ENCODE results near the gene TMEM270.
"Not testable (repeated sequence)": the region's sequence is repeated elsewhere in the genome, so short reads cannot be mapped to it uniquely, and the experiment has no call there.

Gene TMEM270

DNA sequence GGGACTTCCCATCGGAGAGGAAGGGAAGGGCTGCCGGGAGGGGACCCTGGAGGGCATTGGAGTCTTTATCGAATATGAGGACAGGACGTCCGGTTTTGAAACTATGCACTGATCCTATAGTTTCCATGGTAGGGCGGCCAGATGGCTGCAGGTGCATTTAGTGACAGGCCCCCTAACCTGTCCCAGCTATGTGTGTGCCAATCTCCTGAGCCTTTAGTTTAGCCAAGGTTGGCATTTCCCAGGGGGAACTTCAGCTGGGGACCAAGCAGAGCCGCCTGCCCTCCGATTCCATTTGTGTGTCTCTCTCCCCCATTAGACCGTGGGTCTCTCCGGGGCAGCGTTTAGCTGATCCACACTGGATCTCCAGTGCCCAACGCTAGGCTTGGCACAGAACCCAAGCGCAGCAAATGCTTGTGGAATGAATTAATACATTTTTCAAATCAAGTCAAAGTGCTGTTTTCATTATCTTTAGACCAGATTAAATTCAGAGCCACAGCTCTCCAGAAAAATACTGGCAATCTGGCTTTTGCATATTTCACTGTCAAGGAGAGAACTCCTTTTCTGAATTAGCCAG, 19.9 kb downstream of the TMEM270 start:
- H3K36me3 ChIP-seq (ENCODE audit: control insufficient read depth, insufficient read depth, low read length) = no peaks in the 10 kb centered on the region
- H3K4me3 ChIP-seq (ENCODE audit: low read depth, low read length) = no peak overlapping the region
- H3K27me3 ChIP-seq (ENCODE audit: control insufficient read depth, insufficient read depth, low read length) = no peaks in the 10 kb centered on the region
- no peak overlapping the region for H3K9ac ChIP-seq (ENCODE audit: low read depth, low read length)
- H3K27ac ChIP-seq (ENCODE audit: low read depth, low read length) = no peak overlapping the region
- H3K9me3 ChIP-seq (ENCODE audit: control insufficient read depth, insufficient read depth, low read length) = no peaks in the 10 kb centered on the region
- H3K4me1 ChIP-seq (ENCODE audit: control insufficient read depth, insufficient read depth, low read length) = no peaks in the 10 kb centered on the region

DNA sequence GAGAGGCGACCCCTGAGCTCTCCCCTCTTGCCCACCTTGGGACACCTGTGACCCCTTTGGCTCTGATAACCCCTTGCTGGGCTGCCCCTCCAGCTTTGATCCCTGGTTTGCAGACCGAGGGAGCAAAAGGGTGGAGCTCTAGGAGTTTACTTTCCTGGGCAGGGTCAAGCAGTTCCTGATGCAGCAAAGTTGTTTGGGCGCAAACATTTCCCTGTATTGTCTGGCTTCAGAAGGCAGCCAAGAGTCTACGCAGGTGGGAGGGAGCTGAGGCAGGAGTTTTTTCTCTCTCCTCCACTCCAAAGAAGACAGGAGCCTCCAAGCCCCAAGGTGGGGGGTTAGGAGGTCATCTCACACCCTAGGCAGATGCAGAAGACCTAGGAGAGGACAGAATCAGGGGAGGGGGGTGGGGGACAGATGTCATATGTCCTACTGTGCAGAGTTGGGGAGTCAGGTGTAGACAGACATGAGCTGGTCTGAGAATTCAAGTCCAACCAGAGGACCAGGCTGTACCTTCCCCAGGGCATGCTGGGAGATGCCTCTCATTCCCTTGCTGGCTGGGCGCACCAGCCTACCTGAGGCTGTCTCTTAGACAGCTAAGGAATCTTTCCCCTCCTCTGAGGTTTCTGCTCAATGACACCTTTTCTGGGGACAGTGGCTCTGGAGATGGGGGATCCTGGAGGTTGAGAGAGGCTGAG, 20.5 kb downstream of the TMEM270 start:
- Histone ChIP-seq H3K27ac (ENCODE audit: low read depth, low read length) (no peak overlapping the region), H3K4me1 (ENCODE audit: control insufficient read depth, insufficient read depth, low read length) (no peaks in the 10 kb centered on the region), H3K27me3 (ENCODE audit: control insufficient read depth, insufficient read depth, low read length) (no peaks in the 10 kb centered on the region), H3K9me3 (ENCODE audit: control insufficient read depth, insufficient read depth, low read length) (no peaks in the 10 kb centered on the region), H3K4me3 (ENCODE audit: low read depth, low read length) (no peak overlapping the region), H3K9ac (ENCODE audit: low read depth, low read length) (no peak overlapping the region), H3K36me3 (ENCODE audit: control insufficient read depth, insufficient read depth, low read length) (no peaks in the 10 kb centered on the region)

GRCh38 chr7:73882047-73882402, 21.1 kb downstream of the TMEM270 start:
- Histone ChIP-seq H3K27ac (ENCODE audit: low read depth, low read length) (no peak overlapping the region), H3K9me3 (ENCODE audit: control insufficient read depth, insufficient read depth, low read length) (no peaks in the 10 kb centered on the region), H3K4me1 (ENCODE audit: control insufficient read depth, insufficient read depth, low read length) (no peaks in the 10 kb centered on the region), H3K36me3 (ENCODE audit: control insufficient read depth, insufficient read depth, low read length) (no peaks in the 10 kb centered on the region), H3K9ac (ENCODE audit: low read depth, low read length) (no peak overlapping the region), H3K27me3 (ENCODE audit: control insufficient read depth, insufficient read depth, low read length) (no peaks in the 10 kb centered on the region), H3K4me3 (ENCODE audit: low read depth, low read length) (no peak overlapping the region)

DNA sequence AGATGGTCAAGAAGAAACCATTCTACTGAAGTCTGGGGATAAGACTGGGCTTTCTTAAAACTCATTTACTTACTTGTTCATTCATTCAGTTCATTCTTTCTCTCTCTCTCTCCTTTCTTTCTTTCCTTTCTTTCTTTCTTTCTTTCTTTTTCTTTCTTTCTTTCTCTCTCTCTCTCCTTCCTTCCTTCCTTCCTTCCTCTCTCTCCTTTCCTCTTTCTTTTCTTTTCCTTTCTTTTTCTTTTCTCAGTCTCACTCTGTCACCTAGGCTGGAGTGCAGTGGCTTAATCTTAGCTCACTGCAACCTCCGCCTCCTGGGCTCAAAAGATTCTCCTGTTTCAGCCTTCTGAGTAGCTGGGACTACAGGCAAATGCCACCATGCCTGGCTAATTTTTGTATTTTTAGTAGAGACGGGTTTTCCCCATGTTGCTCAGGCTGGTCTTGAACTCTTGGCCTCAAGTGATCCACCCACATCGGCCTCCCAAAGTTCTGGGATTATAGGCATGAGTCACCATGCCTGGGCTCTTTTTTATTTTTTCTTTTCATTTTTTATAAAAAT, 24.0 kb downstream of the TMEM270 start:
- not testable (repeated sequence) for H3K4me3 ChIP-seq (ENCODE audit: low read depth, low read length); H3K4me1 ChIP-seq (ENCODE audit: control insufficient read depth, insufficient read depth, low read length); H3K27me3 ChIP-seq (ENCODE audit: control insufficient read depth, insufficient read depth, low read length); H3K9ac ChIP-seq (ENCODE audit: low read depth, low read length); H3K36me3 ChIP-seq (ENCODE audit: control insufficient read depth, insufficient read depth, low read length); H3K27ac ChIP-seq (ENCODE audit: low read depth, low read length); H3K9me3 ChIP-seq (ENCODE audit: control insufficient read depth, insufficient read depth, low read length)

- no peaks in the 10 kb centered on the region for H3K4me1 ChIP-seq (ENCODE audit: control insufficient read depth, insufficient read depth, low read length)
- H3K36me3 ChIP-seq (ENCODE audit: control insufficient read depth, insufficient read depth, low read length) = no peaks in the 10 kb centered on the region
- H3K27me3 ChIP-seq (ENCODE audit: control insufficient read depth, insufficient read depth, low read length) = no peaks in the 10 kb centered on the region
- no peaks in the 10 kb centered on the region for H3K9me3 ChIP-seq (ENCODE audit: control insufficient read depth, insufficient read depth, low read length)
- H3K4me3 ChIP-seq (ENCODE audit: low read depth, low read length) = no peak overlapping the region
- H3K27ac ChIP-seq (ENCODE audit: low read depth, low read length) = no peak overlapping the region
- H3K9ac ChIP-seq (ENCODE audit: low read depth, low read length) = no peak overlapping the region
Measured at GRCh38 chr7:73885433-73885974, 24.5 kb downstream of the TMEM270 start.

DNA sequence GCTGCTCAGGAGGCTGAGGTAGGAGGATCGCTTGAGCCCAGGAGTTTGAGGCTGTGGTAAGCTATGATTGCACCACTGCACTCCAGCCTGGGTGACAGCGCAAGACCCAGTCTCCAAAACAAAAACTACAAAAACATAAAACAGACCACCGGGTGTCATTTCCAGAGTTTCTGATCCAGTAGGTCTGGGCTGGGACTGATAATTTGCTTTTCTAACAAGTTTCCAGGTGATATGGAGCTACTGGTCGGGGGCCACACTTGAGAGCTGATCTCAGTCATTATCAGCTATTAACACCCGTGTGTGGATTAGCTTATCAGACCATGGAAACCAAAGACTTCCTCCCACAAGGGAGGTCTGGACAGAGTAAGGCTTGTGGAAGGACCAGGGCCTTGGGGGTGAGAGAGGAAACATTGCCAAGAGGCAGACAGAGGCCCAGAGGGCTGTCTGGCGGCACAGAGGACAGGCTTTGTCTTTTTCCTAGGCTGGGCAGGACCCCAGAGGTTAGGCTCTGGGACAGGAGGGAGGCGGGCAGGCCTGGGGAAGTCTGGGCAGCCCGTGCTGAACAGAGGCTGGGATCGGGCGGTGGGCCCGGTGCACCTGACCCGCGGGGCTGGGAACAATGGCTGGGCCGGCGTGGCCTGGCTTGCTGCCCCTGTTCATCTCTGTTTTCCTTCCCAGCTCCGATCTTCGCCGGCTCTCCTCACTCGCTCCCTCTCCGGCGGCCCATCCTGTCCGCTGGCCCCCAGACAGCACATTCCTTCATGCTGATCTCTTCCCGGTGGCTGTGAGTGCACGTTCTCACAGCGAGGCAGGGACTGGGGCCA, 25.2 kb downstream of the TMEM270 start:
- H3K27me3 ChIP-seq (ENCODE audit: control insufficient read depth, insufficient read depth, low read length) = no peaks in the 10 kb centered on the region
- H3K4me3 ChIP-seq (ENCODE audit: low read depth, low read length) = no peak overlapping the region
- no peaks in the 10 kb centered on the region for H3K4me1 ChIP-seq (ENCODE audit: control insufficient read depth, insufficient read depth, low read length)
- H3K9me3 ChIP-seq (ENCODE audit: control insufficient read depth, insufficient read depth, low read length) = no peaks in the 10 kb centered on the region
- H3K9ac ChIP-seq (ENCODE audit: low read depth, low read length) = no peak overlapping the region
- H3K36me3 ChIP-seq (ENCODE audit: control insufficient read depth, insufficient read depth, low read length) = no peaks in the 10 kb centered on the region
- H3K27ac ChIP-seq (ENCODE audit: low read depth, low read length) = no peak overlapping the region

DNA sequence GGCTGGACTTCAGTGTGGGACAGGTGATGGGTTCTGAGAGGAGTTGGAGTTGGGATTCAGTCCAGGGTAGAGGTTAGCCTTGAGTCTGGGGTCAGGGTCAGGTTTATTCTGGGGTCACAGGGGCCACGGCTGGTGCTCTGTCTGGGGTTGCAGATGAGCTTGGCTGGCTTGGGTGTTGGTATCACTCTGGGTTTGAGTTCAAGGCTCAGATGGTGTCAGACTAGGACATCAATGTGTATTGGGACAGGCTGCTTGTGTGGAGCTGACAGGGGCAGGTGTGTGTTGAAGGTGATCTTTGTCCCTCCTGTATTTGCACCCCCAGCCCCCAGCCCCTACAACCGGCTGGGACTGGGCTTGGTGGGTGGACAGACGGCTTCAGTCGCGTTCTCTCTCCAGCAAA, 26.8 kb downstream of the TMEM270 start:
- no peak overlapping the region for H3K27ac ChIP-seq (ENCODE audit: low read depth, low read length)
- H3K36me3 ChIP-seq (ENCODE audit: control insufficient read depth, insufficient read depth, low read length) = no peaks in the 10 kb centered on the region
- H3K4me3 ChIP-seq (ENCODE audit: low read depth, low read length) = no peak overlapping the region
- no peaks in the 10 kb centered on the region for H3K27me3 ChIP-seq (ENCODE audit: control insufficient read depth, insufficient read depth, low read length)
- no peaks in the 10 kb centered on the region for H3K9me3 ChIP-seq (ENCODE audit: control insufficient read depth, insufficient read depth, low read length)
- no peak overlapping the region for H3K9ac ChIP-seq (ENCODE audit: low read depth, low read length)
- H3K4me1 ChIP-seq (ENCODE audit: control insufficient read depth, insufficient read depth, low read length) = no peaks in the 10 kb centered on the region

GRCh38 chr7:73888959-73889358, 28.0 kb downstream of the TMEM270 start:
- Histone ChIP-seq H3K36me3 (ENCODE audit: control insufficient read depth, insufficient read depth, low read length) (no peaks in the 10 kb centered on the region), H3K27me3 (ENCODE audit: control insufficient read depth, insufficient read depth, low read length) (no peaks in the 10 kb centered on the region), H3K4me3 (ENCODE audit: low read depth, low read length) (no peak overlapping the region), H3K9ac (ENCODE audit: low read depth, low read length) (no peak overlapping the region), H3K9me3 (ENCODE audit: control insufficient read depth, insufficient read depth, low read length) (no peaks in the 10 kb centered on the region), H3K4me1 (ENCODE audit: control insufficient read depth, insufficient read depth, low read length) (no peaks in the 10 kb centered on the region), H3K27ac (ENCODE audit: low read depth, low read length) (no peak overlapping the region)

DNA sequence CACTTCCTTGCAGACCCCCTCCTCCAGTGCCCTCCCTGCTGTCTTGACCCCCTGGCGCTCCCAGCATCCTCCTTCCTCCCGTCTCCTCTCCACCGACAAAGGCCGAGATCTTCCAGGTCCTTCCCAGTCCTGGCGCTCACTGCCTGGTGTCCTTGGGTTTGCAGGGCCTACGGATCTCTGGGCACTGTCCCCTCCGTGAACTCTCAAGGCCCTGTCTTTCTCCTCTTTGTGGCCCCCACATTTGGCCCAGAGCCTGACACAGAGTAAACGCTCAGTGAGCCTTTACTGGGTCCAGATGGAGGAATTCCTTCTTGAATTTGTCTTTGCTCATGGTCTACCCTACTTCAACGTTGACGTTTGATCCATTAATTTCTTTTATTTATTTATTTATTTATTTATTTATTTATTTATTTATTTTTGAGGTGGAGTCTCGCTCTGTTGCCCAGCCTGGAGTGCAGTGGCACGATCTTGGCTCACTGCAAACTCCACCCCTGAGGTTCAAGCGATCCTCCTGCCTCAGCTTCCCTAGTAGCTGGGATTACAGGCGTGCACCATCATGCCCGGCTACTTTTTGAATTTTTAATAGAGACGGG, 29.7 kb downstream of the TMEM270 start:
- Histone ChIP-seq H3K27me3 (ENCODE audit: control insufficient read depth, insufficient read depth, low read length) (no peaks in the 10 kb centered on the region), H3K9ac (ENCODE audit: low read depth, low read length) (no peak overlapping the region), H3K9me3 (ENCODE audit: control insufficient read depth, insufficient read depth, low read length) (0 out of 2 replicates have a peak, but pooled peaks cover 1% of the 10 kb centered on the region), H3K27ac (ENCODE audit: low read depth, low read length) (no peak overlapping the region), H3K4me3 (ENCODE audit: low read depth, low read length) (no peak overlapping the region), H3K4me1 (ENCODE audit: control insufficient read depth, insufficient read depth, low read length) (no peaks in the 10 kb centered on the region), H3K36me3 (ENCODE audit: control insufficient read depth, insufficient read depth, low read length) (no peaks in the 10 kb centered on the region)

DNA sequence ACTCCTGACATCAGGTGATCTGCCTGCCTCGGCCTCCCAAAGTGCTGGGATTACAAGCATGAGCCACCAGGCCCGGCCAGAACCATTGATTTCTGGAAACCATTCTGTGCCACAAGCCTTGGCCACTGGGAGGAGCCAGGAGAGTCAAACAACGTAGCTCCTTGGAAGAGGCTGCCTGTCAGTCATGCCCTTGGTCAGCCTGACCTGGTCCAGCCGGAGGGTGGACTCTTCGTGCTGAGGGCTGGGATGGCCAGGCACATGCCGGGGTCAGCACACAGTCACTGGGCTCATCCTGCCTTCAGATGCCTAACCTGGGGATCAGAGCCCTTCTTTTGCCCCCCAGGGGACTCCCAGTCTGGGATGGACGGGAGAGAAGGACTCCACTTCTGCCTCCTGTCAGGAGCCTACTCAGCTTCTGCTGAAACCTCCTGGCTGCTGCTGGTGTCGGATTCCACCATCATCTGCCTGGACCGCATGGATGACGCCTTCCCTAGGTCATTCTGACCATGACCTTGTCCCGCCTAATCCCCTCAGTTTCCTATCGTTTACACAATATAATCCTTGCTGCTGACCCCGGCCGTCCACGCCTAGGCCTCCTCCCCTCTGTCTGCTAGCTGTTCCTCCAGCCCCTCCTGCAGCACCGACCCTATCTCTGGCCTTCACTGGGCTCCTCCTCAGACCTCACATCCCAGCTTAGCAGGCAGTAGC, 30.4 kb downstream of the TMEM270 start:
- Histone ChIP-seq H3K4me1 (ENCODE audit: control insufficient read depth, insufficient read depth, low read length) (no peaks in the 10 kb centered on the region), H3K9me3 (ENCODE audit: control insufficient read depth, insufficient read depth, low read length) (0 out of 2 replicates have a peak, but pooled peaks cover 5% of the 10 kb centered on the region), H3K9ac (ENCODE audit: low read depth, low read length) (no peak overlapping the region), H3K36me3 (ENCODE audit: control insufficient read depth, insufficient read depth, low read length) (no peaks in the 10 kb centered on the region), H3K27ac (ENCODE audit: low read depth, low read length) (no peak overlapping the region), H3K27me3 (ENCODE audit: control insufficient read depth, insufficient read depth, low read length) (no peaks in the 10 kb centered on the region), H3K4me3 (ENCODE audit: low read depth, low read length) (no peak overlapping the region)

Measured in HUES48 (cell line).